ENCODE measurements around the gene OSBPL5.

Gene OSBPL5

DNA sequence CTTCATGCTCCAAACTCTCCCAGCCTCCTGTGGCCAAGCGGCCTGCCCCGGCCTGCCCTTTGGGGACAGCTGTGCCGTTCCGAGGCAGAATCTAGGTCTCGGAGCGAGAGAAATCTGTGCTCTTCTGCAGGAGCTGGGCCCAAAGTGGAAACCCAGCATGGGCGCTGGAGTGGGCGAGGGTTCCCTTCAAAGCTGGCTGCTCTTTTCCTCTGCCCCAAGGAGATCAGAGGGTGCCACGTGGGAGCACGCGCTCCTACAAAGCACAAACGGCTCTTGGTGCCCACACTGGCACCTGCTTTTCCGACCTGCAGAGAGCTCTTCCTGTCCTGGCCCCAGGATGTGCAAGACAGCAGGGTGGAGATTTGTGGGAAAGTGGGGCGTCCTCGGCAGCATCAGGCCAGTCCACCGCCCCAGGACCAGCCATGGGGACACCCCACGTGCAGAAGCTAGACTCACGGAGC is 6.9 kb downstream of the OSBPL5 start:
- no peak overlapping the region for H3K27ac ChIP-seq (ENCODE audit: insufficient read depth in 1 of 2, low read depth in 1 of 2, low read length in 2 of 2, poor library complexity in 1 of 2, severe bottlenecking in 2 of 2)
- WGBS (ENCODE audit: insufficient coverage) = over 99% methylated on average over 18 of the region's 18 CpGs
- no peaks in the 10 kb centered on the region for H3K27me3 ChIP-seq (replicated peaks in 2 of 5; ENCODE audit: control insufficient read depth in 4 of 5, insufficient read depth in 5 of 5, low read length in 4 of 5)
- CTCF ChIA-PET = interaction anchor here (1.2 to 1.7 kb wide), 2 partner anchors 11 to 20 kb away, joined by 3 to 4 read pairs; no protein-coding TSS in a partner anchor
- H3K4me3 ChIP-seq (ENCODE audit: control insufficient read depth in 1 of 7, extremely low read depth in 1 of 7, insufficient read depth in 4 of 7, low read depth in 2 of 7, low read length in 6 of 7) = no peak overlapping the region
- H3K4me1 ChIP-seq (ENCODE audit: control extremely low read depth in 1 of 4, control insufficient read depth in 4 of 4, insufficient read depth in 4 of 4, low read length in 3 of 4) = peaks cover 0 to 34% (median 21%) of the 10 kb centered on the region in 4 experiments
- no peak for DNase-seq
- POLR2A ChIA-PET = no interaction called here
- H3K9me3 ChIP-seq (ENCODE audit: control extremely low read depth in 1 of 5, control insufficient read depth in 4 of 5, insufficient read depth in 2 of 5, low read depth in 1 of 5, low read length in 4 of 5) = no peaks in the 10 kb centered on the region
- peaks cover 0 to 8% (median under 1%) of the 10 kb centered on the region in 4 experiments for H3K36me3 ChIP-seq (ENCODE audit: control insufficient read depth in 4 of 4, insufficient read depth in 4 of 4, low read length in 3 of 4)

DNA sequence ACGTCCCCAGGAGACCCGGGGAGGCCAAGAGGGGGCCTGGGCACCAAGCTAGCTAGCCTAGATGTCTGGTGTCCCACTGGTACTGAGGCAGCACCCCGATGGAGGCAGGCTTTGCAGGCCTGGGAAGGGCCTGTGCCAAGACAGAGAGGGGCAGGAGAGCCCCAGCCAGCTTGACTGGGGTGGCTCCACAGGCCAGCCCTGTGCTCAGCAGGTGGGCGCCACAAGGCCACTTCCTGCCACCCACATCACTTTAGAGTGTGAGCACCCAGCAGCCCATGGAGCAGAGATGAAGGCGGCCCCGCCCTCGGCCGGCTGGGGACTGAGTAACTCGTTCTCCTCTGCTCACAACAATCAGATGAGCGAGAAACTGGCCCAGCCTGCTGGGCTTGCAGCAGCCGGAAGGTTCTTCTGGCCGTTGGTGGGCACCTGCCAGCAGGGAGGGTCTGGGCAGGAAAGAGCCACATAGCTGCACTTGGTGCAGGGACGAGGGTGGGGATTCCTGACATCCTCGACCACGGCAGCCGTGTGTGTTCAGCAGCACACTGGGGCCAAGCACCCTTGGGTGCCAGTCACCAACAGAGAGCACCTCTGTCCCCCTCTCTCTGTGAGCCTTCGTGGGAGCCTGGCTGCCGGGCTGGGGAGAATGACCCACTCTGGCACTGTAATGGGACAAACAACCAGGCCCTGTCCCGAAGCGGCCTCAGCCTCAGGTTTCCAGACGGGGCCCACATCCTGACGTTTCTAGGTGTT is 7.6 kb downstream of the OSBPL5 start:
- H3K4me3 ChIP-seq (ENCODE audit: control insufficient read depth in 1 of 7, extremely low read depth in 1 of 7, insufficient read depth in 4 of 7, low read depth in 2 of 7, low read length in 6 of 7) = no peak overlapping the region
- H3K36me3 ChIP-seq (ENCODE audit: control insufficient read depth in 4 of 4, insufficient read depth in 4 of 4, low read length in 3 of 4) = peaks cover 0 to 8% (median under 1%) of the 10 kb centered on the region in 4 experiments
- H3K4me1 ChIP-seq (ENCODE audit: control extremely low read depth in 1 of 4, control insufficient read depth in 4 of 4, insufficient read depth in 4 of 4, low read length in 3 of 4) = peaks cover 0 to 29% (median 16%) of the 10 kb centered on the region in 4 experiments
- ChIA-PET CTCF (interaction anchor here (1.2 to 1.7 kb wide), 2 partner anchors 12 to 20 kb away, joined by 3 to 4 read pairs; no protein-coding TSS in a partner anchor), POLR2A (no interaction called here)
- H3K27ac ChIP-seq (ENCODE audit: insufficient read depth in 1 of 2, low read depth in 1 of 2, low read length in 2 of 2, poor library complexity in 1 of 2, severe bottlenecking in 2 of 2) = no peak overlapping the region
- DNase-seq = no peak
- H3K27me3 ChIP-seq (replicated peaks in 2 of 5; ENCODE audit: control insufficient read depth in 4 of 5, insufficient read depth in 5 of 5, low read length in 4 of 5) = no peaks in the 10 kb centered on the region
- 94% methylated on average over 21 of the region's 22 CpGs for WGBS (ENCODE audit: insufficient coverage)
- H3K9me3 ChIP-seq (ENCODE audit: control extremely low read depth in 1 of 5, control insufficient read depth in 4 of 5, insufficient read depth in 2 of 5, low read depth in 1 of 5, low read length in 4 of 5) = no peaks in the 10 kb centered on the region

DNA sequence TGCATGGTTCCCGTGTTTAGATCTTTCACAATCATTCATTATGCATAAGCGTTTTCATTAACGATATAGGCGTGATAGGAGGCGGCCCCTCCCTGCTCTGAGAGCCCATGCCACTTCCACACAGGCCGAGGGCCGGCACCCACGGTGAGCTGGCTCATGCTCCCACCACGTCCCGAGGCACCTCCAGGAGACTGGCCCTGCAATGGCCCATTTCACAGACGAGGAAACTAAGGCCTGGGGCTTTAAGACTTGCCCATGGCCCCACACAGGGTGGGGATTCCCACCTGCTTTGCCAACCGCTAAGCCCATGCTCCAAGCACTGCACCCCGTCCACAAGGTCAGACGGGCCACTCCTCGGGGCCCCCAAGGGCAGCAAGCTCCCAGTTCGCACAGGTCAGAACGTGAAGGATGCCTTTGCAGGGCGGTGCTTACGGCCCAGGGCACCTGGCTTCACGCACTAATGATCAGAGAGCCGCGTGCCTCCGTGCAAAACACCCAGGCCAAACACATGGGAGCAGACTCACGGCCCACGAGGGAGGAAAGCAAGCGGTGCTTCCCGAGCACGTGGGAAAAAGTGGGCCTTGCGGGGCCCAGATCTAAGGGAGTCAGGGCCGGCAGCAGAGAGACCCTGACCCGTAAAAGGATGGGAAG is 8.3 kb downstream of the OSBPL5 start:
- DNase-seq = no peak
- POLR2A ChIA-PET = no interaction called here
- 94% methylated on average over 31 of the region's 31 CpGs for WGBS (ENCODE audit: insufficient coverage)
- Histone ChIP-seq H3K27me3 (replicated peaks in 2 of 5; ENCODE audit: control insufficient read depth in 4 of 5, insufficient read depth in 5 of 5, low read length in 4 of 5) (no peaks in the 10 kb centered on the region), H3K4me1 (ENCODE audit: control extremely low read depth in 1 of 4, control insufficient read depth in 4 of 4, insufficient read depth in 4 of 4, low read length in 3 of 4) (peaks cover 0 to 28% (median 16%) of the 10 kb centered on the region in 4 experiments), H3K36me3 (ENCODE audit: control insufficient read depth in 4 of 4, insufficient read depth in 4 of 4, low read length in 3 of 4) (peaks cover 0 to 13% (median under 1%) of the 10 kb centered on the region in 4 experiments), H3K27ac (ENCODE audit: insufficient read depth in 1 of 2, low read depth in 1 of 2, low read length in 2 of 2, poor library complexity in 1 of 2, severe bottlenecking in 2 of 2) (no peak overlapping the region), H3K4me3 (ENCODE audit: control insufficient read depth in 1 of 7, extremely low read depth in 1 of 7, insufficient read depth in 4 of 7, low read depth in 2 of 7, low read length in 6 of 7) (no peak overlapping the region), H3K9me3 (ENCODE audit: control extremely low read depth in 1 of 5, control insufficient read depth in 4 of 5, insufficient read depth in 2 of 5, low read depth in 1 of 5, low read length in 4 of 5) (no peaks in the 10 kb centered on the region)
- CTCF ChIA-PET = no interaction called here

DNA sequence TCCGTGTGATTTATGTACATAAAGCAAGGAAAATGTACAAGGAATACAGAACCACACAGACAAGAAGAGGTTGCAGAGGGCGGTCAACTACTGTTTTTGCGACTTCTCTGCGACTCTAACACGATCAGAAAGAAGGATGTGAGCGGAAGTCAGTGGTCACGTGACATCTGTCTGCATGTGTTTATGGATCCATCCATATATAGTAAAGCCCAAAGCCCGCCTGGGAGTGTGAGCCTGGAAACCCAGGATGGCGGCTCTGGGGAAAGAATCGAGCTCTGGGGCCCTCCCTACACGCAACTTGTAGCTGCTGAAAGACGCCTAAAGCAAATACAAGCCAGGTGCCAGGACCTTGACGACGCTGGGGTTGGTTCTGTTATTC is 8.8 kb downstream of the OSBPL5 start:
- no peak overlapping the region for H3K4me3 ChIP-seq (ENCODE audit: control insufficient read depth in 1 of 7, extremely low read depth in 1 of 7, insufficient read depth in 4 of 7, low read depth in 2 of 7, low read length in 6 of 7)
- no peak overlapping the region for H3K27ac ChIP-seq (ENCODE audit: insufficient read depth in 1 of 2, low read depth in 1 of 2, low read length in 2 of 2, poor library complexity in 1 of 2, severe bottlenecking in 2 of 2)
- peaks cover 0 to 28% (median 16%) of the 10 kb centered on the region in 4 experiments for H3K4me1 ChIP-seq (ENCODE audit: control extremely low read depth in 1 of 4, control insufficient read depth in 4 of 4, insufficient read depth in 4 of 4, low read length in 3 of 4)
- no peak for DNase-seq
- ChIA-PET POLR2A (no interaction called here), CTCF (no interaction called here)
- no peaks in the 10 kb centered on the region for H3K27me3 ChIP-seq (replicated peaks in 2 of 5; ENCODE audit: control insufficient read depth in 4 of 5, insufficient read depth in 5 of 5, low read length in 4 of 5)
- 92% methylated on average over 12 of the region's 14 CpGs for WGBS (ENCODE audit: insufficient coverage)
- H3K9me3 ChIP-seq (ENCODE audit: control extremely low read depth in 1 of 5, control insufficient read depth in 4 of 5, insufficient read depth in 2 of 5, low read depth in 1 of 5, low read length in 4 of 5) = no peaks in the 10 kb centered on the region
- peaks cover 0 to 13% (median under 1%) of the 10 kb centered on the region in 4 experiments for H3K36me3 ChIP-seq (ENCODE audit: control insufficient read depth in 4 of 4, insufficient read depth in 4 of 4, low read length in 3 of 4)

DNA sequence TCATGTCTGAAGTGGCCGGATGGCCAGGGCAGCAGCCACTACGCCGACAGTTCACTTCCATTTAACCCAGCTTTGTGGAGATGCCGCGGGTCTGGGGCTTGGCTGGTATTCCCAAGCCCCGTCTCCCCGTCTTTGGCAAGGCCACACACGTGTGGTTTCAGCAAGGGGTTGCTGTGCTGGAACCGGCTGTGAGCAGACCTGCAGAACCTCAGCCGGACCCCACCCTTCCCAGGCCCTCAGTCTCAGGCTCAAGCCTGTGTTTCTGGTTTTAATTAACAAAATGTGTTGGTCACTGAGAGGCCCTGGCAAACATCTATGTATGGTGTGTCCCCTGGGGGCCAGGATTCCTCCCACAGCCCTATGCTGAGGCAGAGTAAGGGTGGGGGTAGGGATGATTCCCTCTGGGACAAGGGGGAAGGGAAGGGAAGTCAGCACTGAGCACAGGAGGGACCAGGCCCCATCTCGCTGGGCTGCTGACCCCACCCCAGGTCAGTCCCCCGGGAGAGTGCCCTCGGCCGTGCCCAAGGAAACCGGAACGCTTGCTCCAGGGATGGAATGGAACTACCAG is 9.3 kb downstream of the OSBPL5 start:
- CTCF ChIA-PET = interaction anchor here (0.7 to 1.2 kb wide), 2 partner anchors 12 to 67 kb away, joined by 3 read pairs; no protein-coding TSS in a partner anchor
- DNase-seq = no peak
- no peaks in the 10 kb centered on the region for H3K27me3 ChIP-seq (replicated peaks in 2 of 5; ENCODE audit: control insufficient read depth in 4 of 5, insufficient read depth in 5 of 5, low read length in 4 of 5)
- POLR2A ChIA-PET = no interaction called here
- H3K36me3 ChIP-seq (ENCODE audit: control insufficient read depth in 4 of 4, insufficient read depth in 4 of 4, low read length in 3 of 4) = peaks cover 0 to 14% (median under 1%) of the 10 kb centered on the region in 4 experiments
- H3K4me3 ChIP-seq (ENCODE audit: control insufficient read depth in 1 of 7, extremely low read depth in 1 of 7, insufficient read depth in 4 of 7, low read depth in 2 of 7, low read length in 6 of 7) = no peak overlapping the region
- 97% methylated on average over 15 of the region's 16 CpGs for WGBS (ENCODE audit: insufficient coverage)
- no peak overlapping the region for H3K27ac ChIP-seq (ENCODE audit: insufficient read depth in 1 of 2, low read depth in 1 of 2, low read length in 2 of 2, poor library complexity in 1 of 2, severe bottlenecking in 2 of 2)
- H3K9me3 ChIP-seq (ENCODE audit: control extremely low read depth in 1 of 5, control insufficient read depth in 4 of 5, insufficient read depth in 2 of 5, low read depth in 1 of 5, low read length in 4 of 5) = no peaks in the 10 kb centered on the region
- peaks cover 0 to 25% (median 13%) of the 10 kb centered on the region in 4 experiments for H3K4me1 ChIP-seq (ENCODE audit: control extremely low read depth in 1 of 4, control insufficient read depth in 4 of 4, insufficient read depth in 4 of 4, low read length in 3 of 4)

DNA sequence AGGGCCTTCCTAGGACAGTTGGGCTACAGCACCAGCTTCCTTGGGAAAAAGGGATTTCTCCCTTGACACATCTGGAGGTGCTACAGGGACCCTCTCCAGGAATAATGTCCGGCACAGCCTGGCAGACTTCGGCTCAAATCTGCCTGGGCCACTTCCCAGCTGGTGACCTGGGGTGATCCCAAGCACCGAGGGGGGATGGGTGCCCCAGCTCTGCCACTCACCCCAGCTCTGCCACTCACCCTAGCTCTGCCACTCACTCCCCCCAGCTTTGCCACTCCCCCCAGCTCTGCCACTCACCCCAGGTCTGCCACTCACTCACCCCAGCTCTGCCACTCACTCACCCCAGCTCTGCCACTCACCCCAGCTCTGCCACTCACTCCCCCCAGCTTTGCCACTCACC is 9.9 kb downstream of the OSBPL5 start:
- Histone ChIP-seq H3K27me3 (replicated peaks in 2 of 5; ENCODE audit: control insufficient read depth in 4 of 5, insufficient read depth in 5 of 5, low read length in 4 of 5) (no peaks in the 10 kb centered on the region), H3K4me3 (ENCODE audit: control insufficient read depth in 1 of 7, extremely low read depth in 1 of 7, insufficient read depth in 4 of 7, low read depth in 2 of 7, low read length in 6 of 7) (no peak overlapping the region), H3K36me3 (ENCODE audit: control insufficient read depth in 4 of 4, insufficient read depth in 4 of 4, low read length in 3 of 4) (peaks cover 0 to 16% (median under 1%) of the 10 kb centered on the region in 4 experiments), H3K27ac (ENCODE audit: insufficient read depth in 1 of 2, low read depth in 1 of 2, low read length in 2 of 2, poor library complexity in 1 of 2, severe bottlenecking in 2 of 2) (no peak overlapping the region), H3K9me3 (ENCODE audit: control extremely low read depth in 1 of 5, control insufficient read depth in 4 of 5, insufficient read depth in 2 of 5, low read depth in 1 of 5, low read length in 4 of 5) (no peaks in the 10 kb centered on the region), H3K4me1 (ENCODE audit: control extremely low read depth in 1 of 4, control insufficient read depth in 4 of 4, insufficient read depth in 4 of 4, low read length in 3 of 4) (peaks cover 0 to 21% (median 9%) of the 10 kb centered on the region in 4 experiments)
- POLR2A ChIA-PET = no interaction called here
- CTCF ChIA-PET = interaction anchor here (0.7 to 1.2 kb wide), 2 partner anchors 11 to 67 kb away, joined by 3 read pairs; no protein-coding TSS in a partner anchor
- WGBS (ENCODE audit: insufficient coverage) = 100% methylated on average over 3 of the region's 3 CpGs
- DNase-seq = no peak

All from common myeloid progenitor, CD34-positive (primary cell).